Coronary artery (tissue), 2 donors: ENCODE results near the gene PTH2.

Experiments
- DNase-seq: peaks from one replicate; pipeline ENCODE4 v3.0.0-alpha.2; 2017; ENCODE audit warnings: low spot score
- H3K27ac ChIP-seq, 2 donors: fragments of 200-600 bp; sonication (generic); one replicate each; pipeline ENCODE4 v1.5.1; 2016 to 2019
- H3K4me3 ChIP-seq: fragments of 200-600 bp; sonication (generic); 2 replicates; pipeline ENCODE4 v1.5.1; 2016; ENCODE audit warnings: mild to moderate bottlenecking, moderate library complexity
- TF ChIP-seq, protein P1 (sequence below): fragments of 200-600 bp; sonication (generic); IDR thresholded peaks from one replicate; pipeline ENCODE4 v1.5.1; 2019; ENCODE audit warnings: antibody characterized with exemption

Gene PTH2

DNA sequence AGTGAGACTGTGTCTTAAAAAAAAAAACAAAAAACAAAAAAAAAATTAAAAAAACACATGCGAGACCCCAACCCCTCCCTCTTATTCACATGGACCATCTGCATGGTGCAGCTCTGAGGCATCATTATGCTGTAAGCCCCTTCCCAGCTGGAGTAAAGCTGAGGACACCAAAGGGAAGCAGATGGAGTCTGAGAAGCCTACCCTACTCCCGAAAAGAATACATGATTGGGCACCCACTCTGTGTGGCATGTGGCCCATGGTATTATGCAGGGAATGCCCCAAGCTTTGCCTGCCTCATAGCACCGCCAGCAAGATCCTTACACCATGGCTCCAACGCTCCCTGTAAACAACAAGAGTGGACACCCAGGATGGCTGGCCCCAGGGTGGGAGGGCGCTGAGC lies 4.7 kb downstream of the PTH2 start:
- TF ChIP-seq, protein P1, sequence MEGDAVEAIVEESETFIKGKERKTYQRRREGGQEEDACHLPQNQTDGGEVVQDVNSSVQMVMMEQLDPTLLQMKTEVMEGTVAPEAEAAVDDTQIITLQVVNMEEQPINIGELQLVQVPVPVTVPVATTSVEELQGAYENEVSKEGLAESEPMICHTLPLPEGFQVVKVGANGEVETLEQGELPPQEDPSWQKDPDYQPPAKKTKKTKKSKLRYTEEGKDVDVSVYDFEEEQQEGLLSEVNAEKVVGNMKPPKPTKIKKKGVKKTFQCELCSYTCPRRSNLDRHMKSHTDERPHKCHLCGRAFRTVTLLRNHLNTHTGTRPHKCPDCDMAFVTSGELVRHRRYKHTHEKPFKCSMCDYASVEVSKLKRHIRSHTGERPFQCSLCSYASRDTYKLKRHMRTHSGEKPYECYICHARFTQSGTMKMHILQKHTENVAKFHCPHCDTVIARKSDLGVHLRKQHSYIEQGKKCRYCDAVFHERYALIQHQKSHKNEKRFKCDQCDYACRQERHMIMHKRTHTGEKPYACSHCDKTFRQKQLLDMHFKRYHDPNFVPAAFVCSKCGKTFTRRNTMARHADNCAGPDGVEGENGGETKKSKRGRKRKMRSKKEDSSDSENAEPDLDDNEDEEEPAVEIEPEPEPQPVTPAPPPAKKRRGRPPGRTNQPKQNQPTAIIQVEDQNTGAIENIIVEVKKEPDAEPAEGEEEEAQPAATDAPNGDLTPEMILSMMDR: no peak
- DNase-seq: no peak
- Histone ChIP-seq H3K27ac (no peak overlapping the region), H3K4me3 (no peak overlapping the region)

DNA sequence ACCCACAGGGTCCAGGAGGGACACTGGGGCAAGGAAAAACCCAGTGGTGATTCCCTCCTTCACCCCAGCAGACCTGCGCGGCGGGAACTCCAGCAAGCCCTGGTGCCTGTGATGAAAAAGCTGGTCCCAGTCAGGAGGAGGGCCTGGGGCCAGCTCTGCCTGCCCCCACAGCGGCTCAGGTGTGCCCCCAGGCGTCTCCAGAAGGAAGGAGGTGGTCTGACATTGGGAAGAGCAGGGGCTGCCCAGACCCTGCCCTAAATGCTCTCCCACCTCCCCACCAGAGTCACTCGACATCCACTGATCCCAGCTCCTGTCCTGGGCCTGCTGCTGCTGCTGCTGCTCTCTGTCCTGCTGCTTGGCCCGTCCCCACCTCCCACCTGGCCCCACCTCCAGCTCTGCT lies 6.2 kb downstream of the PTH2 start:
- H3K4me3 ChIP-seq: no peak overlapping the region
- no peak for DNase-seq
- TF ChIP-seq, protein P1: no peak
- no peak overlapping the region for H3K27ac ChIP-seq

DNA sequence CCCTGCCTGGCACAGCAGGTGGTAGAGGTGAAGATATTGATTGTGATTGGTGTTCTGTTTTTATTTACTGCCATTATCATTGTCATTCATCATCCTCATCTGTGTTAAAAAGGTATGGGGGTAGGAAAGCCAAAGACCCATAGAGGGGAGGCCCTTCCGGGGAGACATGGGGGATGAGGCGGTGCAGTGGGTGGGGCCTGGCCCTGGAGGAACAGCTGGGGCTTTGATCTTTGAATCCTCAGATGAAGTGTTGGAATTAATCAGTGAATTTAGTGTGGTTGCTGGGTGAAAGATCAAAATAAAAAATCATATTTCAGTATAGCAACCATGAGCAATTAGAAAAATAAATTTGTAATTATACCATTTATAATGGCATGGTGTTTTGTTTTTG lies 7.4 kb downstream of the PTH2 start:
- TF ChIP-seq, protein P1: no peak
- Histone ChIP-seq H3K4me3 (no peak overlapping the region), H3K27ac (no peak overlapping the region)
- no peak for DNase-seq

DNA sequence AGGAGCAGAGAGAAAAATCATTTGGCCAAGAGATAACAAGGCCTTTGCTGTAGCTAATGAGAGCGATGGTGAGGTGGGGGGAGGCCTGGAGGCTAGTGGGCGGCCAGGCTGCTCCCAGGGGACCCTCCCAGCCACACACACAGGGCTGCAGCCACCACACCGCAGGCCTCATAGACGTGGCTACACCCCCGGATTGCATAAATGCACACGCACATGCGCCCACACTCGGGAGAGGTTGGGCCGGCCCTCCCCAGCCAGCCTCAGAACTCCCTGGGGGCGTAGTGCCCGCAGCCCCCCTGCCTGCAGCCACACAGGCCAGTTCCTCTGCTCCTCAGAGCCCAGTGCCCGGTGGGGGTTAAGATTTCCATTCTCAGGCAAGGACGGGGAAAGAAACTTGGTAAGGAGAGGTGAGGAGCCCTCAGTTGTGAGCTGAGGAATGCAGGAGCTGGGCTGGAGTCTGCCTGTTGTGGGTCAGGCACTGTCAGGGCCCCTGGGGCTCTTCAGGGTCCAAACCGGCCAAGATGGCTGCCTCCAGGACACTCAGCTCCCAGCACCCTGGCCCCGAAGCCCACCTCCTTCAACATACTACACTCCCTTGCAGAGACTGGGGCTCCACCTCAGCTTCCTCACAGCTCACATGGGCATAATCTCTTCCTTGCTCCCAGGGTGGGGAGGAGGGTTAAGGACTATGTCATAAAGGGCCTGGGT lies 8.0 kb downstream of the PTH2 start:
- H3K4me3 ChIP-seq: no peak overlapping the region
- H3K27ac ChIP-seq: no peak overlapping the region
- DNase-seq: no peak
- TF ChIP-seq, protein P1: no peak

DNA sequence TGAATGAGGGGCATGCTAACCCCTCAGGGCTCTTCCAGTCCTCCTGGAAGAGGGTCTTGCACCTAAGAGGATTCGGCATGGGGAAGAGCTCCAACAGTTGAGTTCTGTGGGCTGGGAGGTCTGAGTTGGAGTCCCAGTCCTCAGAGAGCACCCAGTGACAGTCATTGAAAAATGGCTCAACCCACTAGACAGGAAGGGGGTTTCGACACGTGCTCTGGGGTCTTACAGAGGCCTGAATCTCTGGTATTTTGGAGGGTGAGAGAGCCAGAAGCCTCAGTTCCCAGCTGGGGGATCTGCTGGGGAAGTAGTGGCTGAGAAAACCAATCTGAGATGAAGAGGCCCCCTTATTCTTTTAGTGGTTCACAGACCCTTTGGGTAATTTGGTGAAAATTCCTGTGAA lies 9.0 kb downstream of the PTH2 start:
- Histone ChIP-seq H3K4me3 (no peak overlapping the region), H3K27ac (no peak overlapping the region)
- TF ChIP-seq, protein P1: no peak
- DNase-seq: no peak

DNA sequence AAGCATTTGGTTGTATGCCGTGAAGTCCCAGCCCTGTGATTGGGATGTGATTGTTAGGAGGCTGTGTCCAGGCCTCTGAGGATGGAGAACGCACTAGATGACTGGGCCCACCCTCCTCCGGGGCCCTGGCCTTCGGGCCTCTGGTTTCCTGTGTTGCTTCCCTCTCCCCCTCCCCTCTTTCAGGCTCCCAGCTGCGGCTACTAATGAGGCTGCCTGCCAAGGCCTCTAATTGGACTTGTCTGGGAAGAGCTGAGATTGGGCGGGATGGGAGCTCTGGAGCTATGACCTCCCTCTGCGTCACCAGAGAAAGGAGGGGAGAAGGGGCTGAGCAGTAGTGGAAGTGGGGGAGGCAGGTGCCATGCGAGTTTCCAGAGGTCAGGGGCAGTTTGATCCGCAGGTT lies 9.9 kb downstream of the PTH2 start:
- Histone ChIP-seq H3K4me3 (no peak overlapping the region), H3K27ac (no peak overlapping the region)
- TF ChIP-seq, protein P1: no peak
- no peak for DNase-seq

DNA sequence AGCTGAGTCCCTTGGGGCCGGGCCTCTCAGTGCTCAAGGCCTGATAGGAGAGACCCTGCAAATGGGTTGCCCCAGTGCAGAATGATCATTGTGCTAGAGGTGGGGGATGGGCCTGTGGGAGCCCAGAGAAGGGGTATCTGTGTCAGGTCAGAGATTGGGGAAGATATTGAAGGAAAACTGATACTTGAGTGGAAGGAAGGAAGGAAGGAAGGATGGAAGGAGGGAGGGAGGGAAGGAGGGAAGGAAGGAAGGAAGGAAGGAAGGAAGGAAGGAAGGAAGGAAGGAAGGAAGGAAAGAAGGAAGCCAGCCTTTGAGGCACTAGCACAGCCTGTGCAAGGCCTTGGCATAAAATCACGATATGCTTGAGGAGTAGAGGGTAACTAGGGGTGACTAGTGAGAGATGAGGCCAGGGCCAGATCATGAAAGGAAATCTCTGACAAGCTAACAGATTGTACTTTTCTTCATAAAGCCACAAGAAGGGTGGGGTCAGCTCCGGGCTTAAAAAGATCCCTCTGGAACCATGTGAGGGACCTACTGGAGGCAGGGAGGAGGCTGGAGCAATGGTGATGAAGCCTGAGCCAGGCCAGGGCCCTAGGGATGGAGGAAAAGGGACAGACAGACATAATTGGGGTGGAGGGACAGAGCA lies 11.4 kb downstream of the PTH2 start:
- Histone ChIP-seq H3K4me3 (no peak overlapping the region), H3K27ac (no peak overlapping the region)
- TF ChIP-seq, protein P1: no peak
- no peak for DNase-seq
